Activated CD4-positive, alpha-beta T cell treated with anti-CD3 and anti-CD28 coated beads, Interleukin-2, amount 10 ng/mL, durations not matched to agents 7 days and 5 days (primary cell): ENCODE measurements around the gene OSTM1. TPM values are rescaled to one million over a fixed set of nuclear protein-coding genes. Genes with fewer than 3 reads are reported as not detected.
"Not testable (repeated sequence)": the region's sequence is repeated elsewhere in the genome, so short reads cannot be mapped to it uniquely, and the experiment has no call there.

Source experiments
- CTCF ChIA-PET: fragments of 350-600 bp; sonication (Branson Sonifier 250); formaldehyde crosslinking; loops from one replicate; lab custom pipeline; 2021; ENCODE audit warnings: antibody characterized with exemption; lab: Charles Lee
- POLR2A ChIA-PET: fragments of 350-600 bp; sonication (Branson Sonifier 250); formaldehyde crosslinking; loops from one replicate; lab custom pipeline; 2021; ENCODE audit warnings: antibody characterized with exemption; lab: Charles Lee
- DNase-seq: peaks from one replicate; pipeline ENCODE4 v3.0.0-alpha.2; 2020
- H3K27ac Mint-ChIP-seq: one replicate; pipeline ENCODE4 v1.8.0; 2021; ENCODE audit warnings: mild to moderate bottlenecking, moderate library complexity, mixed read lengths
- H3K27me3 Mint-ChIP-seq: one replicate; pipeline ENCODE4 v1.8.0; 2021; ENCODE audit warnings: mixed read lengths
- H3K36me3 Mint-ChIP-seq: one replicate; pipeline ENCODE4 v1.8.0; 2021; ENCODE audit warnings: low read depth, mixed read lengths
- H3K4me1 Mint-ChIP-seq: one replicate; pipeline ENCODE4 v1.8.0; 2021; ENCODE audit warnings: mixed read lengths
- H3K4me3 Mint-ChIP-seq: one replicate; pipeline ENCODE4 v1.8.0; 2021; ENCODE audit warnings: mild to moderate bottlenecking, moderate library complexity, mixed read lengths
- H3K9me3 Mint-ChIP-seq: one replicate; pipeline ENCODE4 v1.8.0; 2021; ENCODE audit warnings: mixed read lengths
- total RNA-seq, 2 experiments: library from RNA; stranded (reverse); gene quantifications; one replicate each; pipeline ENCODE4 v1.2.3, GENCODE V29; 2021

The OSTM1 gene
- total RNA-seq, 2 experiments from 2014 or later, result 25.7 to 28.2 TPM

DNA sequence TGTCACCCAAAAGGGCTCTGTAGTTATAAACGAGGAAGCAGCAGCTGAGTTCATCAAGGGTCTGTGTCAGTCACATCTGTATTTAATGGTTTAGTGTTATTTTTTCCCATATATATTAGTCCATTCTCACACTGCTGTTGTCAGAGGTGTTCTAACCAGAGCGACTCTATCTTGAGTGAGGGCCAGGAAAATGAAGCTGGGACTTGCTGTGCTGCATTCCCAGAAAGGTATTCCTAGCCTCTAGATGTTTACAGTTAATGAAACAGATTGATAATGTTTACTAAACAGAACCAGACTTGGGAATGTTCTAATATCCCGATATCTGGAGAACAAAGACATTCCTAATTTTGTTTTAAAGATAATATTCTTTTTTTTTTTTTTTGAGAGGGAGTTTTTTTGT lies 68.6 kb downstream of the OSTM1 start:
- Mint-ChIP-seq H3K4me1 (no peaks in the 10 kb centered on the region), H3K36me3 (peaks cover 5% of the 10 kb centered on the region), H3K27me3 (peaks cover 5% of the 10 kb centered on the region), H3K4me3 (no peak overlapping the region), H3K27ac (no peak overlapping the region), H3K9me3 (peaks cover 15% of the 10 kb centered on the region)
- POLR2A ChIA-PET, result no interaction called here
- DNase-seq, result no peak
- CTCF ChIA-PET, result no interaction called here

DNA sequence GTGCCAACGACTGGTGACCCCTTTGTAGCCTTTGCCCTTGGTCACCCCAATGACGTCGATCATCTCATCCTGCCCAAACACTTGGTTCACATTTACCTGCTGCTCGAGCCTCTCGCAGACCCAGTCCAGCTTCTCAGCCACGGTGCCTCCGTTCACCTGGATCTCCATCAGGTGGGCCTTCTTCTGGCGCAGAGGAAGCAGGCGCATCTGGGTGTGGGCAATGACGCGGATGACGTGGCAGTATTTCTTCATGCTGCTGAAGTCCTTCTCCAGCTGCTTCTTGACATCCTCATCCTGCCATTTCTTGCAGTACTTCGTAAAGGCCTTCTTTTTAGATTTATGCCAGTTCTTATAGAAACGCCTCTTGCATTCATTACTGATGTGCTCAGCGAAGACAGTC lies 69.7 kb downstream of the OSTM1 start:
- no peaks in the 10 kb centered on the region for H3K4me1 Mint-ChIP-seq
- no peak overlapping the region for H3K27ac Mint-ChIP-seq
- H3K4me3 Mint-ChIP-seq, result no peak overlapping the region
- DNase-seq, result no peak
- POLR2A ChIA-PET, result no interaction called here
- H3K36me3 Mint-ChIP-seq, result peaks cover 5% of the 10 kb centered on the region
- H3K9me3 Mint-ChIP-seq, result peaks cover 15% of the 10 kb centered on the region
- CTCF ChIA-PET, result no interaction called here
- peaks cover 7% of the 10 kb centered on the region for H3K27me3 Mint-ChIP-seq

DNA sequence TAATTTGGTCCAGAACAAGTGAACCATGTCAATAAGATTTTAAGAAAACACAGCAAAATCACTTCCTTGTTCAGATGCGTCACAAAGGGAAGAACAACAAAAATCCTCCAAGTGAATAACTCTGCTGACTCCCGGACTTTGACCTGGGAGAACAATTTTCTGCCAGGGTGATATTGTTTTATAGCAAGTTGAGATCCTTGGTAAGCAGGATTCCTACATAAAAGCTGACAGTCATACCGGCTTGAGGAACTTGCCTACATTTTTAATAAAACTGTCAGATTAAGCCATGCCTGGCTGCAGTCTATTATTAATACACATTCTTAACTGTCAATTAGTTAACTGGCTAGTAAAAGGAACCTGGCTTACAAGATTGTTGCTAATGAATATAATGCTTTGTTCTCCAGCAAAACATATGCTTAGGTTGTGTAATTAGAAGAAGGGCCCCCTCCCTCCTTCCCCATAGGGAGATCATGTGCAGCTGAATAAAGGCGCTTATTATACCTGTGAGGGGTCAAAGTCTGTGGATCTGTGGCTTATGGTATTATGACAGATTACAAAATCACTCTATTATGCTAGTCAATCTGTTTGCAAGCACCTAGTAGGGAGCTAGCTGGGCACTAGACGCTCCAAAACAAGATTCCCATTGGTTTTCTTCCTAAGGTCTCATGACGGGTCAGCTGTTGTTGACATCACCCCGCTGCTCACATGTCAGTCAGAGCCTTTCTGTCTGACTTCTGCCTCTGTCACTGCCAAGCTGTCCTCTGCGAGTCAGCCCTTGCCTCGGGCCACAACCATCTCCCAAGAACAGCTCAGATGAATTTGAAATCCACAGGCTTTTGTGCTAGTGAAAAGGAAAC lies 71.9 kb downstream of the OSTM1 start:
- peaks cover 2% of the 10 kb centered on the region for H3K9me3 Mint-ChIP-seq
- peaks cover 7% of the 10 kb centered on the region for H3K27me3 Mint-ChIP-seq
- H3K27ac Mint-ChIP-seq, result no peak overlapping the region
- no peaks in the 10 kb centered on the region for H3K4me1 Mint-ChIP-seq
- no peaks in the 10 kb centered on the region for H3K36me3 Mint-ChIP-seq
- no peak overlapping the region for H3K4me3 Mint-ChIP-seq
- ChIA-PET CTCF (interaction anchor here (0.6 to 1.4 kb wide), 2 partner anchors 8 to 1048 kb away, joined by 3 read pairs; no protein-coding TSS in a partner anchor), POLR2A (no interaction called here)
- DNase-seq, result no peak

DNA sequence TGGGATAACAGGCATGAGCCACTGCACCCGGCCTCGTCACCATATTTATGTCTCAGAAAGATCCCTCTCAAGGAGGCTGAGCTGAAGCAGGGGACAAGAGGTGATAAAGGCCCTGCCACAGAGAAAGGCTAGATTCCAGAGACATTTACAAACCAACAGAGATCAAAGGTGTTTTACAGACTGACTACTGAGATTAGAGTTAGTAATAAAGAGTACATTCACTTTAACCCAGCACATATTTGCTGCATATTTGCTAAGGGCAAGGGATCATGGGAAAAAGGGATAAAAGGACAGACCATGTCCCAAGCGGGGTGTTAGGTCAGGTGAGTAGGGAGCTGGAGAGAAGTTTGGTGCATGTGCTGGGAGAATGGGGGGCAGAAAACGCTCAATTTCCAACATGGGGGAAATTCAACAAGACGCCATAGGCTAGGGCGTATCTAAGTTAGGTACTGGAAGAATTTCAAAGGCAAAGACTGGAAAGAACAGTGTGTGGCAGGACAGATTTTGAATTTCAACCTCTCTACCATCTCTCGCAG lies 72.8 kb downstream of the OSTM1 start:
- Mint-ChIP-seq H3K27me3 (peaks cover 7% of the 10 kb centered on the region), H3K27ac (no peak overlapping the region), H3K9me3 (no peaks in the 10 kb centered on the region), H3K4me3 (no peak overlapping the region), H3K4me1 (no peaks in the 10 kb centered on the region), H3K36me3 (no peaks in the 10 kb centered on the region)
- DNase-seq, result no peak
- CTCF ChIA-PET, result no interaction called here
- POLR2A ChIA-PET, result no interaction called here

- H3K27me3 Mint-ChIP-seq, H3K4me3 Mint-ChIP-seq, DNase-seq, H3K4me1 Mint-ChIP-seq, POLR2A ChIA-PET, H3K36me3 Mint-ChIP-seq, H3K9me3 Mint-ChIP-seq, H3K27ac Mint-ChIP-seq: not testable (repeated sequence)
- CTCF ChIA-PET, result interaction anchor here (1.3 kb wide), 1 partner anchor 24 kb away, joined by 3 read pairs; no protein-coding TSS in a partner anchor
Measured at GRCh38 chr6:108000259-108000658, 74.3 kb downstream of the OSTM1 start.

GRCh38 chr6:107999341-107999740 lies 75.2 kb downstream of the OSTM1 start:
- POLR2A ChIA-PET, result no interaction called here
- no peak for DNase-seq
- Mint-ChIP-seq H3K27me3 (peaks cover 7% of the 10 kb centered on the region), H3K4me1 (no peaks in the 10 kb centered on the region), H3K4me3 (no peak overlapping the region), H3K27ac (no peak overlapping the region), H3K36me3 (no peaks in the 10 kb centered on the region), H3K9me3 (no peaks in the 10 kb centered on the region)
- CTCF ChIA-PET, result interaction anchor here (0.7 to 1.0 kb wide), 2 partner anchors 18 to 19 kb away, joined by 3 to 4 read pairs; no protein-coding TSS in a partner anchor

- Mint-ChIP-seq H3K9me3 (no peaks in the 10 kb centered on the region), H3K4me3 (no peak overlapping the region), H3K4me1 (peaks cover 8% of the 10 kb centered on the region), H3K27me3 (no peaks in the 10 kb centered on the region), H3K36me3 (no peaks in the 10 kb centered on the region), H3K27ac (no peak overlapping the region)
- no peak for DNase-seq
- ChIA-PET POLR2A (no interaction called here), CTCF (interaction anchor here (0.6 kb wide), 1 partner anchor 509 kb away, joined by 3 read pairs; no protein-coding TSS in a partner anchor)
Measured at GRCh38 chr6:107991772-107992550, 82.6 kb downstream of the OSTM1 start.

Other genes starting within 250 kb of the OSTM1 start
- 10 to 100 TPM; 61.7 to 67.2 TPM for gene SEC63, start 116.5 kb downstream of the OSTM1 start, total RNA-seq
- not detected for gene NR2E1, start 91.3 kb upstream of the OSTM1 start, total RNA-seq
- 100 to 1,000 TPM in 1 of 2 experiments, 10 to 100 TPM in 1; 84.6 to 116 TPM for gene SNX3, start 186.3 kb upstream of the OSTM1 start, total RNA-seq
- 1 to 10 TPM; 5.7 to 5.9 TPM for gene AFG1L, start 220.3 kb upstream of the OSTM1 start, total RNA-seq